Measurements from ENCODE around the gene FEZ2.
A peak's percentile ranks its signal among the peaks of the same experiment; 100 is the strongest.

FEZ2 gene

DNA sequence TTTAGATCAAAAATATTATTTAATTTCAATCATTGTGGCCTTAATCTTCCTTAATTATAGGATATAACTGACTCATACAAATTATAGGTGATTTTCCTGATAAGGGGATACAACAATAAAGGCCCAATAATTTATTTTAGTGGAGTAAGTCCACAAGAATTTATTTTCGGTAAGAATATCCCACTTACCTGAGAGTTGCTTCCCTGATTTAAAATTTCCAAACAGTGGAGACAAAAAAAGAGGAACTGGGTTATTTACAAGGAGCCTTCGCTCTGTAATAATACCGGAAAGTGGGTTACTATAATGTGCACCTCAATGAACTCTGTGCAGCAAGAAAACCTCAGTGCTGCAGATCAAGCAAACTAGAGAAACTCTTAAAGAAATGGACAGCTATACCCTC, 42.2 kb downstream of the FEZ2 start:
- peak overlapping the region; percentile 9 to 57 for H3K27ac ChIP-seq
- DNase-seq, result no peak
- TF ChIP-seq, protein P1, sequence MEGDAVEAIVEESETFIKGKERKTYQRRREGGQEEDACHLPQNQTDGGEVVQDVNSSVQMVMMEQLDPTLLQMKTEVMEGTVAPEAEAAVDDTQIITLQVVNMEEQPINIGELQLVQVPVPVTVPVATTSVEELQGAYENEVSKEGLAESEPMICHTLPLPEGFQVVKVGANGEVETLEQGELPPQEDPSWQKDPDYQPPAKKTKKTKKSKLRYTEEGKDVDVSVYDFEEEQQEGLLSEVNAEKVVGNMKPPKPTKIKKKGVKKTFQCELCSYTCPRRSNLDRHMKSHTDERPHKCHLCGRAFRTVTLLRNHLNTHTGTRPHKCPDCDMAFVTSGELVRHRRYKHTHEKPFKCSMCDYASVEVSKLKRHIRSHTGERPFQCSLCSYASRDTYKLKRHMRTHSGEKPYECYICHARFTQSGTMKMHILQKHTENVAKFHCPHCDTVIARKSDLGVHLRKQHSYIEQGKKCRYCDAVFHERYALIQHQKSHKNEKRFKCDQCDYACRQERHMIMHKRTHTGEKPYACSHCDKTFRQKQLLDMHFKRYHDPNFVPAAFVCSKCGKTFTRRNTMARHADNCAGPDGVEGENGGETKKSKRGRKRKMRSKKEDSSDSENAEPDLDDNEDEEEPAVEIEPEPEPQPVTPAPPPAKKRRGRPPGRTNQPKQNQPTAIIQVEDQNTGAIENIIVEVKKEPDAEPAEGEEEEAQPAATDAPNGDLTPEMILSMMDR (IDR thresholded peaks at IDR 0.05), result no peak
- no peak overlapping the region for H3K4me3 ChIP-seq
- H3K36me3 ChIP-seq, result peaks cover 5 to 24% (median 23%) of the 10 kb centered on the region in 3 donors
- H3K4me1 ChIP-seq, result peaks cover 0 to 42% (median 17%) of the 10 kb centered on the region in 4 donors
- H3K9me3 ChIP-seq, result no peaks in the 10 kb centered on the region
- intact Hi-C loops (cut with DNase I; ENCODE audit: low total_unique reads), result no loop called here
- H3K27me3 ChIP-seq, result no peaks in the 10 kb centered on the region

DNA sequence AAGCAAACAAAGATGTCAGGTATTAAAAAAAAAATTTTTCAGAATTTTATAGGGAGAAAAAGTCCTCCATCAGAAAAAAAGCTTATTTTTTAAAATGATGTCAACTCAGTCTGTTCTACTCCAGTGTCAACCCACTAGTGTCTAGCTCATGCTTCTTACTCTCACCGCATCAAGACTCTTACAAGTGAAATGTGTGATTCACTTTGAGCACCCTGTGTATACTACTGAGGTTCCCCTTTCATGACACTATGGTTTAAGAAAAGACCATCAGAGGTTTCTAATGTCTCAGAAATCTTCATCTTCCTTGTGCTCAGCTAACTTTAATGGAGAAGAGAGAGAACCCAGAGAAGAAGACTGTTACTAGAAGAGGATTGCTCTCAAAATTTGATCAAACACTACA, 43.4 kb downstream of the FEZ2 start:
- Histone ChIP-seq H3K27me3 (no peaks in the 10 kb centered on the region), H3K4me1 (peaks cover 0 to 39% (median 17%) of the 10 kb centered on the region in 4 donors), H3K36me3 (peaks cover 17 to 25% (median 25%) of the 10 kb centered on the region in 3 donors), H3K9me3 (no peaks in the 10 kb centered on the region), H3K27ac (peak overlapping the region; percentile 6 to 40), H3K4me3 (no peak overlapping the region)
- intact Hi-C loops (cut with DNase I; ENCODE audit: low total_unique reads), result no loop called here
- TF ChIP-seq, protein P1 (IDR thresholded peaks at IDR 0.05), result no peak
- DNase-seq, result no peak

DNA sequence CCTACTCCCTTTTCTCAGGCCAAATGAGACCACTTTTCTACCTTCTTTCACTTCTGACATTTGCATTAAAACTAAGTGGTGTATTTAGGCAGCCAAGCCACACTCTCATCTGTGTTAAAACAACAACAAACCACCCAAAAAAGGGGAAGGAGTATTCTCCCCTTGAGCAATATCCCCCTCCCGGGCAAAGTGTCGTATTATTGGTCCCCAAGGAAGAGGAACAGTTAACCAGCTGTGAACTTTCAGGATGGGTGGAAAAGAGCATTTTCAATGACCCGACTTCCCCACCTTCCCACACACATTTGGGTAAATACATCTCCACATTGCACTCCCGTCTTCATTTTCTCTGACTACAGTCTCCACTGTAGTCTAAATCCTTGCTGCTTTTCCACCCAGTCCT, 44.3 kb downstream of the FEZ2 start:
- Histone ChIP-seq H3K27me3 (no peaks in the 10 kb centered on the region), H3K4me1 (peaks cover 0 to 47% (median 17%) of the 10 kb centered on the region in 4 donors), H3K4me3 (no peak overlapping the region), H3K9me3 (no peaks in the 10 kb centered on the region), H3K36me3 (peaks cover 22 to 32% (median 28%) of the 10 kb centered on the region in 3 donors), H3K27ac (peak overlapping the region; percentile 17 to 40)
- intact Hi-C loops (cut with DNase I; ENCODE audit: low total_unique reads), result no loop called here
- TF ChIP-seq, protein P1 (IDR thresholded peaks at IDR 0.05), result no peak
- no peak for DNase-seq

DNA sequence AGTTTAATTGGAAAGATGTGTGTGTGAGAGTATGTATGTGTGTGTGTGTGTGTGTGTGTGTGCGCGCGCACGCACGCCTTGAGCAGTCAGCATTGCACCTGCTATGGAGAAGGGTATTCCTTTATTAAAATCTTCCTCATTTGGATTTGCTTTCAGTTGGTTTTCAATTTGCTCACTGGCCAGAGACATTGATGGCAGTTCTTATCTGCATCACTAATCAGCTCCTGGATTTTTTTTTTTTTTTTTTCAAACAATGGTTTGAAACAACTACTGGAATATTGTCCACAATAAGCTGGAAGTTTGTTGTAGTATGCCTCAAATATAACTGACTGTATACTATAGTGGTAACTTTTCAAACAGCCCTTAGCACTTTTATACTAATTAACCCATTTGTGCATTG, 48.0 kb downstream of the FEZ2 start:
- peaks cover 45 to 62% (median 49%) of the 10 kb centered on the region in 3 donors for H3K36me3 ChIP-seq
- intact Hi-C loops (cut with DNase I; ENCODE audit: low total_unique reads), result no loop called here
- TF ChIP-seq, protein P1 (IDR thresholded peaks at IDR 0.05), result no peak
- peaks cover 0 to 21% (median 4%) of the 10 kb centered on the region in 4 donors for H3K4me1 ChIP-seq
- no peak overlapping the region for H3K4me3 ChIP-seq
- no peaks in the 10 kb centered on the region for H3K9me3 ChIP-seq
- H3K27ac ChIP-seq, result no peak overlapping the region
- DNase-seq, result no peak
- no peaks in the 10 kb centered on the region for H3K27me3 ChIP-seq

DNA sequence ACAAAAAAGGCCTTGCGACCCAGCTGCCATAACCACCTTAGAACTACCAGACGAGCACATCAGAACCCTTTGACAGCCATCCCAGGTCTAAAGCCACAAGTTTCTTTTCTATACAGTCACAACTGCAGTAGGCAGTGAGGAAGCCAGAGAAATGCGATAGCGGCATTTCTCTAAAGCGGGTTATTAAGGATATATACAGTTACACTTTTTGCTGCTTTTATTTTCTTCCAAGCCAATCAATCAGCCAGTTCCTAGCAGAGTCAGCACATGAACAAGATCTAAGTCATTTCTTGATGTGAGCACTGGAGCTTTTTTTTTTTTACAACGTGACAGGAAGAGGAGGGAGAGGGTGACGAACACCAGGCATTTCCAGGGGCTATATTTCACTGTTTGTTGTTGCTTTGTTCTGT, 48.8 kb downstream of the FEZ2 start:
- TF ChIP-seq, protein P1 (IDR thresholded peaks at IDR 0.05), result no peak
- Histone ChIP-seq H3K4me3 (no peak overlapping the region), H3K36me3 (peaks cover 50 to 64% (median 55%) of the 10 kb centered on the region in 3 donors), H3K9me3 (no peaks in the 10 kb centered on the region), H3K27ac (peak overlapping the region in 1 of 2 donors; percentile 41), H3K4me1 (peaks cover 0 to 19% (median 4%) of the 10 kb centered on the region in 4 donors), H3K27me3 (no peaks in the 10 kb centered on the region)
- intact Hi-C loops (cut with DNase I; ENCODE audit: low total_unique reads), result no loop called here
- DNase-seq, result no peak

DNA sequence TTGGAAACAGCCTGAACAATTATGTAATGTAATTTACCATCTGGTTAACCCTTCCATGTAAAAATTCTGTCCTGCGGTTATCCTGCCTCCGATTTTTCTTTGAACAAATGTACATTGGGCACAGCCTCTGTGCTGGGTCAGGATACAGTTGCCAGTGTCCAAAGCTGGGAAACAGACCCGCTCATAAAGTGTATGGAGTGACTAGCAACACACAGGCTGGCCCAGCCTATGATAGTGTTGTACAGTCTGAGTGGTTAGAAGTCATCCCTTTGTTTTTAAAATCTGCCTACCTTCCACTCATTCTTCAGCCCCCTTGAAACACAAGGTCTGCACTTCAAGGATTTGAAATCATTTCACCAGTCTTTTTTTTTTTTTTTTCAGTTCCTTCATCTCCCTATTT, 50.1 kb downstream of the FEZ2 start:
- no peak overlapping the region for H3K27ac ChIP-seq
- no peaks in the 10 kb centered on the region for H3K27me3 ChIP-seq
- peaks cover 0 to 9% (median 0%) of the 10 kb centered on the region in 4 donors for H3K4me1 ChIP-seq
- peaks cover 51 to 68% (median 65%) of the 10 kb centered on the region in 3 donors for H3K36me3 ChIP-seq
- TF ChIP-seq, protein P1 (IDR thresholded peaks at IDR 0.05), result no peak
- intact Hi-C loops (cut with DNase I; ENCODE audit: low total_unique reads), result no loop called here
- no peak for DNase-seq
- H3K9me3 ChIP-seq, result no peaks in the 10 kb centered on the region
- no peak overlapping the region for H3K4me3 ChIP-seq
